GM18526 (cell line): ENCODE measurements around the gene PAK6.

Source experiments
- POLR2A ChIP-seq: IDR thresholded peaks from 3 replicates; pipeline ENCODE4 v1.6.1; 2011; ENCODE audit not compliant: insufficient read length; ENCODE audit errors: extremely low read depth

PAK6 gene

GRCh38 chr15:40248006-40248783 lies 9.3 kb downstream of the PAK6 start:
- no peak for TF ChIP-seq POLR2A

- no peak for TF ChIP-seq POLR2A
Observed at GRCh38 chr15:40249477-40250303, 10.8 kb downstream of the PAK6 start.

DNA sequence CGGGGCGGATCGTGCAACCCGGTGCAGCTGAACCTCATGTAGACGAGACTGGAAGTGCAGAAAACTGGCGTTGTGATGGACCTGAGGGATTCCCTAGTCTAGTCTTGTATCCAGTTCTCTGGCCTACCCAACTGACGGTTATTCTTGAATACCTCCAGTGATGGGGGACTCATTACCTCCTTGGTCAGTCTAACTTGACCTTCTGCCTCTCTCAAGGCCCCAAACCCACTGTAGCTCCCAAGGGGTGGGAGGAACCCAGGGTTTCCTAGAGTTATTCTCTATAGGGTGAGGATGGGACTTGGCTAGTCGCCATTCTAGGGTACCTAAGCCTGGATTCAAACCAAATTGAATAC lies 11.4 kb downstream of the PAK6 start:
- no peak for TF ChIP-seq POLR2A

DNA sequence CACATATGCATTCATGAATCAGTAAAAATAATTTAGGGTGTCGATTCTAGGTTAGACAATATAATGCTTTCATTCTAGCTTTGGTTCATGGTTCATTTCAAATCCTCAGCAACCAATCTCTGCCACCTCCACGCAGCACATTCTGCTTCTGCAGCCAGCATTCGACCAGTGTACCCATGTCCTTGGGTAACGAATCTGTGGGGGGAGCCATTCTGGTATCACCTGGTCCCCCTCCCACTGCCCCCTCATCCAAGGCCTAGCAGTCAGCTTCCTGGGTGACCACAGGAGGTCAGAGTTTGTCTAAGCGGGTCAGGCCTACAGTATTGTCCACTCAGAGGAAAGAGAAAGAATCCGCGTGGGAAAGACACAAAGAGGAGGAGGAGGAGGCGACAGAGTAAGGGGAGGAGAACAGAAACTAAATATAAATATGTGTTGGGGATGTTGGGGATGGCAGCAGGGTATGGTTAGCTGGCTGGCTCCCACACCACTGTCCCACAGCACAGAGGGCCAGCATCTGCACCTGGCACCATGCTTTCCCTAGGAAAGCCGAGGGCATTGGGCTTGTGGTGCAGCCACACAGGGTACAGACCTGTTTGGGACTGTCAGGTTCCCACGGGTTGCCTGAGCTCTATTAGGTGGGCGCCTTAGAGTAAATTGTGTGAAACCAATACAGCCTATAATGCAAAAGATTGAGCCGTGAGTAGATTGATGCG lies 12.1 kb downstream of the PAK6 start:
- no peak for TF ChIP-seq POLR2A

- TF ChIP-seq POLR2A: no peak
Observed at GRCh38 chr15:40251486-40252140, 12.8 kb downstream of the PAK6 start.

GRCh38 chr15:40252141-40252437 lies 13.2 kb downstream of the PAK6 start:
- TF ChIP-seq POLR2A: no peak

- no peak for TF ChIP-seq POLR2A
Observed at GRCh38 chr15:40252438-40253166, 13.7 kb downstream of the PAK6 start.

DNA sequence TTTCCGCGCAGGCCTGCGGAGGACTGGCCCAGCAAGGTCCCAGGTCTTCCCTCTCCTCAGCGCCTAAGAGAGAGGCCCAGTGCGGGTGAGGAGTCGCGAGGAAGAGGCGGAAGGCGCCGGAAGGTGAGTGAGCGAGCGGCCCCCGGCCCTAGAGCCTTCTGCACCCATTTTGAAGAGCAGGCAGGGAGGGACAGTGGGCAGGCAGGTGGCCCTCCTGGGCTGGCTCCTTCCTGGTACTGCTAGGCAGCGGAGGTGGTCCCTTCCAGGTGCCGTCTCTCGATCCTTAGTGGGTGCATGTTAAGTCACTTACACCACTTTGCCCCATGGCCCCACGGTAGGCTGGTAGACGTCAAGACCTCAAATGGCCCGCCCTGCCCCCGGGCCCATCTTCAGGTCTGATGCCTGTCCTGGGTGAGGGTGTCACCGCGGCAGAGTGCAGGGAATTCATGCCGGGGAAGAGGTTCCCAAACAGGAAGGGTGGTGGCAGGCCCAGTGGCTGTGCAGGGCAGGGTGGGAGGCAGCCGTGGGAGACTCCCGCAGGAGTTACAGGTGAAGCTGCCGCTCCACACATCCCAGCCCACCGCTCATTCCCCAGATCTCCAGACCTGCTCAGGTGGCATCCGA lies 14.4 kb downstream of the PAK6 start:
- no peak for TF ChIP-seq POLR2A

- no peak for TF ChIP-seq POLR2A
Observed at GRCh38 chr15:40254452-40254851, 15.6 kb downstream of the PAK6 start.

GRCh38 chr15:40255033-40255432 lies 16.2 kb downstream of the PAK6 start:
- no peak for TF ChIP-seq POLR2A

GRCh38 chr15:40256638-40257235 lies 17.9 kb downstream of the PAK6 start:
- TF ChIP-seq POLR2A: no peak

- TF ChIP-seq POLR2A: no peak
Observed at GRCh38 chr15:40257656-40258450, 19.0 kb downstream of the PAK6 start.

DNA sequence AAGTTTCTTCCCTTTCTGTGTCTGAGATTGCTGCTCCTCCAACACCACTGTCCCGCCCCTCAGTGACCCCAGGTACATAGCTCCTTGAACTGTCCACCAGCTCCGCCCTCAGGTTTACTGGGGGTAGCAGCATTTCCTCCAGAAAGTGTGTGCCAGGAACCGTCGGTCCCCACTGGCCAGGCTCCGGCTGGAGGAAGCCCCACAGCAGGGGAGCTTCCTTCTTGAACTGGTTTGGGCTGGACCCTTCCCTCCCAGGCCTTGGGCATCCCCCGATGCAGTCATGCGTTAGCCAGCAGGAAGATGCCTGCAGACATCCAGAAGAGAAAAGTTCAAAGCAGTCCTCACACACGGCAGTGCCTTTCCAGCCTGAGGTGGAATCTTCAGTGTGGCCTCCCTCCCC lies 19.7 kb downstream of the PAK6 start:
- no peak for TF ChIP-seq POLR2A
